HG02973 (cell line): ENCODE data around the gene ADAMTSL2.

Experiments used
- ATAC-seq: cut with Tn5 transposase; IDR thresholded peaks from one replicate; pipeline ENCODE4 v1.9.1; 2021; ENCODE audit warnings: moderate library complexity; ENCODE audit not compliant: unreplicated experiment

The ADAMTSL2 gene

GRCh38 chr9:133571896-133572595 is 37.5 kb downstream of the ADAMTSL2 start:
- ATAC-seq: no peak

DNA sequence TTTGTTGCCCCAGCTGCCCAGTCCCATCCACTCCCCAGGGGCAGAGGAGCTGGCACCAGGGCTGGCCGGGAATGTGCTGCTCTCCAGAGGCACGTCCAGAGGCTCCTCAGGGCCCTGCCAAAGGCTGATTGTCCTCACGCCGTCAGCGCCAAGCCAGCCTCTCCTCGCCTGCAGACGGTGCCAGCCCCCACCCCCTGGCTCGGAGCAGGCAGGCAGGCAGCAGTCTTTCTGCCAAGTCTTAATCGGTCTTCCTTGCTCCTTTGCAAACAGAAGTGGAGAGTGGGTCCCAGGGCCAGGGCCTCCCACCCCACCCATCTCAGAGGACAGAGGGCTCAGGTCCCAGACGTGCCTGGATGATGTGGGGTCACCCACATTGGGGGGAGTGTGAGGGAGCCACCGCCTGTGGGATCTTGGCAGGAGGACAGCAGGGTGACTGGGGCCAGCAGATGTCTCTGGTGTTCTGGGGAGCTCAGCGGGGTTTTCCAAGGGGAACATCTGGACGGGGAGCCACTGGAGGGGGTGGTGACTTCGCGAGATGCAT is 38.4 kb downstream of the ADAMTSL2 start:
- no peak for ATAC-seq

DNA sequence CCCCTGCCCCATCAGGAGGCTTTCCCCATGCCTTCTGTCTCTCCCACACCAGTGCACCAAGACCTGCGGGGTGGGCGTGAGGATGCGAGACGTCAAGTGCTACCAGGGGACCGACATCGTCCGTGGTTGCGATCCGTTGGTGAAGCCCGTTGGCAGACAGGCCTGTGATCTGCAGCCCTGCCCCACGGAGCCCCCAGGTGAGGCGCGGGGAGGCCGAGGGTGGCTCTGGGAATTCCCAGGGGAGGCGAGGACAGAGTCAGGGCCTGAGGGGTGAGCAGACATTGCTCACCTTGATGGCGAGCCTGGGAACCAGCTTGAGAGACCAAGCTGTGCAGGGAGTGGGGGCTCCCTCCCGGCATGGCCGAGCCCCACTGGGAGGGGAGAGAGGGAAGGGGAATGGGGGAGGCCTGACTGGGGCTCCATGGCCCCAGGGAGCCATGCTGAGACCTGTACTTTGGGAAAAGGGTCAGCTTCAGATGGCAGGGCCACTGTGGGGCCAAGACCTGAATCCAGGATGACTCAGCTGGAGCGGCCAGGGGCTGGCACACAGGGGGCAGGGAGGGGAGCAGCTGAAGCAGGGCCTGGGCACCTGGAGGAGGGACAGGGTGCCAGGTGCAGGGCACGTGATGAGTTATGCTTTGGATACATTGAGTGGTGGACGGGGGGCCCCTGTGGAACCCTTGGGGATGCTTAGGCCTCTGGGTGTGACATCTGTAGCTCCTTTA is 39.4 kb downstream of the ADAMTSL2 start:
- ATAC-seq: no peak

GRCh38 chr9:133574771-133575170 is 40.3 kb downstream of the ADAMTSL2 start:
- ATAC-seq: no peak

DNA sequence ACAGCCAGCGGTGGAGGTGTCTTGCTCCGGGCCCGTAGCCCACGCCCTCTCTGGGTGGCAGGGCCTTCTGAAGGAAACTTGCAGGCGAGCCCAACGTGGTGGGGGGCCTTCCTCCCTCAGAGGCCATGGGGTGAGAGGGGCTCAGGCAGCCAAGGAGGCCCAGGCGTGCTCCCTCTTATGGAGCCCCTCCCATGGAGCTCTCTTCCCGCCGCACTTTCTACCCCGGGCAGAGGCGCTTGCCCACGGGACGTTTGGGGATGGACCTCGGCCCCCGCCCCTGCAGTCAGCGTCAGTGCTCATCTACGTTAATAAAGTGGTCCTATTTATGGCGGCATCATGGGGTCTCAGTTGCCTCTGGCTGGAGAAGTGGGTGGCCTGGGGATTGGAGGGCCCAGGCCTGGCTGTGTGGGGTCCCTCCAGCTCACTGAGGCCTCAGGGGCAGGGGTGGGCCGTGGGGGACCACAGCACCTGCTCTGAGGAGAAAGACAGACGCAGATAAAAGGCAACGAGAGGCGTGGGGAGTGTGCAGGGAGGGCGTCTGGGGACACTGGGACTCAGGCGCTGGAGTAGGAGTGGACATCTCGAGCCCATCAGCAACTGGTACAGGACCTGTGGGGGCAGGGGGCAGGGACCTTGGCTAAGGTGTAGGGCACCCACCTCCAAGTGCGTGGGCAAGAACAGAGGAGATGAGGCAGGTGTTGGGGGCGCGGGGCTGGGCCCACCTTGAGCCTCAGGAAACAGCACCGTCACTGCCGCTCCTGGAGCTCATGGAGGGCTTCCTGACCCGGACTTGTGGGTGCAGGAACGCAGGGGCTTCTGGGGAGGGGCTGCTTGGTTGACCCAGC is 40.9 kb downstream of the ADAMTSL2 start:
- no peak for ATAC-seq

- no peak for ATAC-seq
Measured at GRCh38 chr9:133576031-133576874, 41.7 kb downstream of the ADAMTSL2 start.

- ATAC-seq: no peak
Measured at GRCh38 chr9:133576875-133577736, 42.6 kb downstream of the ADAMTSL2 start.

- ATAC-seq: no peak
Measured at GRCh38 chr9:133577737-133578112, 43.2 kb downstream of the ADAMTSL2 start.

DNA sequence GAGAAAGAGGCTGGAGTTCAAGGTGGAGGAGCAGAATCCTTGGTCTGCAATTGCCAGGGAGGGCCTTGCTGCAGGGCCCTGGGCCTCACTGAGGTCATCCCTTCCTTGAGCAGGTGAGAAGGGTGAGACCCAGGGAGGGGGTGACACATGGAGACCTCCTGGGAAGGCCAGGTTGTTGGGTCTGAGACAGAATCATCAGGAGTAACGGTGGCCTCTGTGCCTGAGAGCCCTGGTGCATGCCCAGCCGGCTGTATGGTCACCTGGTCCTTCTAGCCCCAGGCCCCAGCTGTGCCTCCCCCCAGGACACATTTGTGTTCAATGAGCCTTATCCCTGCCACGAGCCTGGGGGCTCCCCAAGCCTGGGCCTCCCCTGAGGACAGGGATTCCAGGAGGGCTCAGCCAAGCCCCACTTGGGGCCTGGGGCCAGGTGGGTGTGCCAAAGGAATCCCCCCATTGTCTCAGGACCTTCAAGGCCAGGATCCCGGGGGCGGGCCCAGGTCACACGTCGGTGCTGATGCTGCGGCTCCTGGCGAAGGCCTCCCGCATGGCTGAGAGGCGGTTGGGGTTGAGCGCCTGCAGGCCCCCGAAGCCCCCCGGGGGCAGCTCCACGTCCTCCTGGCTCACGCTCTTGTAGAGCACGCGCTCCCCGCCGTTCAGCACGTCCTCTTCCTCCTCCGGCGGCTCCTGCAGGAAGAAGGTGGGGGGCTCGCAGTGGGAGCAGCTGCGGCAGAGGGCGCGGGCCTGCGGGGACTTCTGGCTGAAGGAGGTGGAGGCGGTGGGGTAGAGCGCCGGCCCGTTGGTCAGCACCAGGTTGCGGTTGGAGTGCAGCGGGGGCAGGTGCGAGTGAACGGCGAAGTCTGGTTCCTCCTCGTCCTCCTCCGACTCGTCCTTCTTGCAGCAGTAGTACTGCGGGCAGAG is 44.3 kb downstream of the ADAMTSL2 start:
- ATAC-seq: no peak

- ATAC-seq: no peak
Measured at GRCh38 chr9:133579601-133580418, 45.3 kb downstream of the ADAMTSL2 start.

DNA sequence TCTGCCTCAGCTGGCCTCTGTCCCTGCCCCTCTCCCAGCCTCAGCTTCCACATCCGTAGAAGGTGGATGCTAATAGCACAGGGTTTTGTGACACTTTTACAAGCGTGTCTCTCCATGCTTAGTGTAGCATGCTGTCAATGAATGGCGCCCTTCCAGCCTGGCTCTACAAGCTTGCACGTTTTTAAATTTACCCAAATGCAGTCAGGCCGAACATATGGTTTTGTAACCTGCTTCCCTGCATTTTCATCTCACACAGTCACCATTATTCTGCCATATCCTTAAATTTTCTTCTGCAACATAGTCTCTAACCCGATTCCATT is 45.9 kb downstream of the ADAMTSL2 start:
- ATAC-seq: no peak

DNA sequence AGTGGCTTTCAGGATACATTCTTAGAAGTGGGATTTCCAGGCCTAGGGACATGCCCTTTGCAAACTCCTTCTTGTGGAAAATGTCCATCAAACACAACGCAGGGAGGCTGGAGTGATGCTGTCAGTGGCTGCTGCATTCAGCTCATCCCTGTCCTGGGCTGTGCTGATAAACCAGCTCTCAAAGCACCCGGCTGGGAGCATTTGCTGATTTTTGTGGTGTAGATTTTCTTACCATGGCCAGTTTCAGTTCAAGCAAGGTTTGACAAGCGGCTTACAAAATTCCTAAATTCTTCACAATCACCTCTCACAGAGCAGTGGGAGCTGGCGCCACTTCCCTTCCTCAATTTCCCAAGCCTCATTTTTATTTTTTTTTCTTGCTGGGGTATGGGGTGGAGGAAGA is 46.5 kb downstream of the ADAMTSL2 start:
- no peak for ATAC-seq

DNA sequence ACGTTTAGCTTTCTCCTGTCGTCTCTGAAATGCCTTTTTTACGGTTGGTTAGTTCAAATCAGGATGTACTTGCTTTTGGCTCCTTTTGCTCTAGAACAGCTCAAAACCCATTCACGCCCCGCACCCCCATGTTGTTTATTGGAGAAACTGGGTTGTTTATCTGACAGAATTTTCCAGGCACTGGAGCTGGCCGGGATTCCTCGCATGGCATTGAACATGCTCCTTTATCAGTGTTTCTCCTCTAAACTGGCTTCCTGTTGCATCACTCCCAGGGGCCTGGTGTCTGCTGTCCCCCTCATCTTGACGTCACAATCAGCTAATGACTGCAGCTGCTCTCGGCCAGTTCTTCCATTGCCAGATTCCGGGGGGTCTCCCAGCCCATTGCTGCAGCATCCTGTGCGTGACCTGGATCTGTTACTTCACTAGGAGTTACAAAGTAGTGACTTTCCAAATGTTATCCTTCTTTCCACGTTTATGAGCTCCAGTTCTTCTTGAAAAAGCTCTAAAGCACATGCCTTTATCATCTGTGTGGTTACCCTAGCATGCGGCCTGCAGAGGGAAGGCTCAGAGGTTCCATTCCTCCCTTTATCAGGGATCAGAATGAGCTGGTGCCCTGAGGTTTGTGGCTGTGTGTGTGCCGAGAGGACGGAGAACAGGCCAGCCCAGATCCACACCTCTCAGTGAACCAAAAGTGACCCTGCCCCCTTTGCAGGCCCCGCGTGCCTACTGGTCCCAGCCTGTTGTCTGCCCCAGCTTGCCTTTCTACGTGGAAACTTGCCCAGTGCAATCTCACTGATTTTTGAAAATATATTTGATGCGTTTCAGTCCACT is 47.2 kb downstream of the ADAMTSL2 start:
- ATAC-seq: no peak

- no peak for ATAC-seq
Measured at GRCh38 chr9:133582501-133583045, 48.1 kb downstream of the ADAMTSL2 start.

GRCh38 chr9:133583111-133583510 is 48.6 kb downstream of the ADAMTSL2 start:
- ATAC-seq: no peak

DNA sequence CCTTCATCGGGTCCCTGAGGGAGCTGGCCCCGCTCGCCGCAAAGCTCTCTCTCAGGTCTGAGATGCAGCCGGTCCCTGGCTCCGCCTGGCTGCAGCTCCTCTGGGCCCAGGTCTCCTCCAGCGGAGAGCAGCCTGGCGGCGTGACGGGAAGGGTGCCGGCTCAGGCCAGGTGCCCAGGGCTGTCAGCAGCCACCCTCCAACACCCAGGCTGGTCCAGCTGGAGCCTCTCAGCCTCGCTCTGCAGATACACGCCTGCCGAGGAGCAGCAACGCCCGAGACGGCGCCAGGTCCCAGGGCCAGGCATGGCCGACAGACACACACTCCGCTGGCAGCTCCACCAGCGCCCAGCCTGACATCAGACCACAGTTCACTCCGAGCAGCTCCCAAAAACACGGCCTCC is 49.1 kb downstream of the ADAMTSL2 start:
- ATAC-seq: no peak

- no peak for ATAC-seq
Measured at GRCh38 chr9:133584167-133584558, 49.7 kb downstream of the ADAMTSL2 start.
